ENCODE data around the gene BANP. TPM values are rescaled to one million over a fixed set of nuclear protein-coding genes. Genes with fewer than 3 reads are reported as not detected.

Gene BANP
- total RNA-seq, 1 donor from 2014 or later, result 17.6 TPM

DNA sequence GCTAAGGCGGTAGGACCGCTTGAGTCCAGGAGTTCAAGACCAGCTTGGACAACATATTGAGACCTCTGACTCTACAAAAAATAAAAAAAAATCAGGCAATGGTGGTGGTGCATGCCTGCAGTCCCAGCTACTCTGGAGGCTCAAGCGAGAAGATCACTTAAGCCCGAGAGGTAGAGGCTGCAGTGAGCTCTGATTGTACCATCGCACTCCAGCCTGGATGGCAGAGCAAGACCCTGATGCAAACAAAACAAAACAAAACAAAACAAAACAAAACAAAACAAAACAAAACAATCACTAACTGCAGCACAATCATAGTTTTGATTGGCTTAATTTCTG, 2.5 kb upstream of the BANP start:
- TF ChIP-seq CTCF (conservative IDR thresholded peaks at IDR 0.05; ENCODE audit: low read depth, low read length), result no peak
- no peak overlapping the region for H3K4me3 ChIP-seq (ENCODE audit: low read depth, low read length)
- DNase-seq (ENCODE audit: low read depth), result no peak

GRCh38 chr16:87949071-87949744, 2.0 kb upstream of the BANP start:
- H3K4me3 ChIP-seq (ENCODE audit: low read depth, low read length), result no peak overlapping the region
- no peak for TF ChIP-seq CTCF (conservative IDR thresholded peaks at IDR 0.05; ENCODE audit: low read depth, low read length)
- no peak for DNase-seq (ENCODE audit: low read depth)

GRCh38 chr16:87951552-87952538, 611 bp downstream of the BANP start:
- peak; percentile 18 for TF ChIP-seq CTCF (conservative IDR thresholded peaks at IDR 0.05; ENCODE audit: low read depth, low read length)
- peak overlapping the region; percentile 77 for H3K4me3 ChIP-seq (ENCODE audit: low read depth, low read length)
- DNase-seq (ENCODE audit: low read depth), result peak; percentile 65

- H3K4me3 ChIP-seq (ENCODE audit: low read depth, low read length), result peak overlapping the region; percentile 77
- DNase-seq (ENCODE audit: low read depth), result no peak
- no peak for TF ChIP-seq CTCF (conservative IDR thresholded peaks at IDR 0.05; ENCODE audit: low read depth, low read length)
These were observed 1.5 kb downstream of the BANP start for GRCh38 chr16:87952751-87953150.

- no peak for DNase-seq (ENCODE audit: low read depth)
- H3K4me3 ChIP-seq (ENCODE audit: low read depth, low read length), result no peak overlapping the region
- no peak for TF ChIP-seq CTCF (conservative IDR thresholded peaks at IDR 0.05; ENCODE audit: low read depth, low read length)
These were observed 2.3 kb downstream of the BANP start for GRCh38 chr16:87953308-87954215.

- no peak for TF ChIP-seq CTCF (conservative IDR thresholded peaks at IDR 0.05; ENCODE audit: low read depth, low read length)
- no peak for DNase-seq (ENCODE audit: low read depth)
- no peak overlapping the region for H3K4me3 ChIP-seq (ENCODE audit: low read depth, low read length)
These were observed 3.1 kb downstream of the BANP start for GRCh38 chr16:87954361-87954760.

All from epithelial cell of proximal tubule (primary cell).